ENCODE measurements around the gene EVA1C. TPM values are rescaled to one million over a fixed set of nuclear protein-coding genes. Genes with fewer than 3 reads are reported as not detected.

Gene EVA1C
- total RNA-seq, 1 donor from 2014 or later, result 147 TPM

DNA sequence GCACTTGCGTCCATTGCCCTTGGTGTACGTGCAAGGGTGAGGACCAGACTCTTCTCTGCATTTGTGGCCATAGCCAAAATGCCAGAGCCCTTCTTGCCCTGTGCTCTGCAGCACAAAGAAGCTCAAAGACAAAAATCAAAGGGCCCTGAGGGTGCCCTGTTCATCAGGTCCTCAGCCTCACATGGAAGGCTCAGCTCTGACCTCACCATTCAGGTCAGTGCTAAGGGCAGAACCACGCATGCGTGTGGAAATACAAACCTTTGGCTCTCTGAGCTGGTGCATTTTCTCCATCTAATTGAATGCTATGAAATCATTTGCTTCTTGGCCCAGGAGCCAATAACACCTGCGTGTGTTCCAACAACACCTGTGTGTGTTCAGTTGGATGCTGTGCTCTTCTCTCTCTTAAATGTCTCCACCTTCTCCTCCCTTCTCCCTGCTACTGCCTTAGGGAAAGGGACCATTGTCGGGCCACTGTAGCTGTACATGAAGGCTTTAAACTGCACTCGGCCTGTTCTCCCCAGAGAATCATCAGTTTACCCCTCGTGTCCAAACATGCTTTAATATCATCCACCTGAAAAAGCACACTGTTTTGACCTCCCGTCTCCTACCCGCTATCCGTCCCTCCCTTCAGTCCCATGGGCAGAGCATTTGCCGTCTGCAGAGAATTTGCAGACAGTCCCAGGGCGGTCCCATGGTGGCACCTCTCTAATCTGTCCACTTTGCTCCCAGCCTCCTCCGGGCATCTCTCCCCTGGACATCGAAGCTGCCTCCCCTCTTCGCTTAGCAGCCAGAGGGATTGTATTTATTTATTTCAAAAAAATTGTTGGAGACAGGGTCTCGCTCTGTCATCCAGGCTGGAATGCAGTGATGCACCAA, 60.6 kb downstream of the EVA1C start:
- no peak for TF ChIP-seq CTCF (IDR thresholded peaks at IDR 0.05)
- Histone ChIP-seq H3K9me3 (no peaks in the 10 kb centered on the region), H3K36me3 (peaks cover 66 to 77% of the 10 kb centered on the region in 2 donors), H3K4me1 (peaks cover 3 to 14% of the 10 kb centered on the region in 2 donors), H3K27ac (no peak overlapping the region), H3K27me3 (no peaks in the 10 kb centered on the region), H3K4me3 (no peak overlapping the region)
- intact Hi-C loops (cut with DNase I), result no loop called here
- peak in 1 of 2 donors; percentile 30 for DNase-seq (ENCODE audit: low spot score in 2 of 2)

DNA sequence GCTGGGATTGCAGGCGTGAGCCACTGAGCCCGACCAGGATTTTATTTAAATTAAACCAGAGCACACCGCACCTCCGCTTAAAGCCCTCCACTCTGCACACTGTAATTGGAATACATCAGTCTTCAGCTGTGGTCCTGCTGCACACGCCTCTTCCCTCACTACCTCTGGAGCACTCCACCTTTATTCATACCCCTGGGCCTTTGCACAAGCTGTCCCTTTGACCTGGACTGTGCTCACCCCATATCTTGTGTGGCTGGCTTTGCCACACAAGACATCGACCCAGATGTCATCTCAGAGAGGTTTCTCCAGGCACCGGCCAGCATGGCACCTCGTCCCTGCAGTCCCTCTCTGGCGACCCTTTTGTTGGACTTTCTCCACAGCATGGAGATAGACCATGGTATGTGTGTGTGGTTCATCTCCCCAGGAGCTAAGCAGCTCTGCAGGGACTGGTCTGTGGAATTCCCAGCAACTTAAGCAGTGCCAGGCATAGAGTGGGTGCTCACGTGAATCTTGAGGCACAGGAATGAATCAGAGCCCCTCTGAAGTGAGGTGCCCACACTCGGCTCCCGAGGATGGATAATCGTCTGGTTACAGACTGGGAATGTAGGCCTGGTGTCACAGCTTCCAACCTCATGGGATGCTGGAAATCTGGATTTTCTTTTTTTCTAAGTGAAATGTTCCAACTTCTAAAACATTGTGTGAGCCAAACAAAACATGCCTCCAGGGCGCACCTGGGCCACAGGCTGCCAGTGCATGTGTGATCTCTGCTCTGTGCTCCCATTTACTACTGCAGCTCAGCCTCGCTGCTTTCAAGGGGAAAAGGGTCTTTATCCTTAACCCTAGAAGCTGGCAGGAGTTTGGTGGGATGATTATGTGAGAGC, 61.9 kb downstream of the EVA1C start:
- no peak overlapping the region for H3K4me3 ChIP-seq
- DNase-seq (ENCODE audit: low spot score in 2 of 2), result peak in 1 of 2 donors; percentile 59
- peak overlapping the region in 1 of 2 donors; percentile 27 for H3K27ac ChIP-seq
- intact Hi-C loops (cut with DNase I), result no loop called here
- H3K27me3 ChIP-seq, result no peaks in the 10 kb centered on the region
- H3K36me3 ChIP-seq, result peaks cover 53 to 72% of the 10 kb centered on the region in 2 donors
- peaks cover 3 to 14% of the 10 kb centered on the region in 2 donors for H3K4me1 ChIP-seq
- no peak for TF ChIP-seq CTCF (IDR thresholded peaks at IDR 0.05)
- no peaks in the 10 kb centered on the region for H3K9me3 ChIP-seq

DNA sequence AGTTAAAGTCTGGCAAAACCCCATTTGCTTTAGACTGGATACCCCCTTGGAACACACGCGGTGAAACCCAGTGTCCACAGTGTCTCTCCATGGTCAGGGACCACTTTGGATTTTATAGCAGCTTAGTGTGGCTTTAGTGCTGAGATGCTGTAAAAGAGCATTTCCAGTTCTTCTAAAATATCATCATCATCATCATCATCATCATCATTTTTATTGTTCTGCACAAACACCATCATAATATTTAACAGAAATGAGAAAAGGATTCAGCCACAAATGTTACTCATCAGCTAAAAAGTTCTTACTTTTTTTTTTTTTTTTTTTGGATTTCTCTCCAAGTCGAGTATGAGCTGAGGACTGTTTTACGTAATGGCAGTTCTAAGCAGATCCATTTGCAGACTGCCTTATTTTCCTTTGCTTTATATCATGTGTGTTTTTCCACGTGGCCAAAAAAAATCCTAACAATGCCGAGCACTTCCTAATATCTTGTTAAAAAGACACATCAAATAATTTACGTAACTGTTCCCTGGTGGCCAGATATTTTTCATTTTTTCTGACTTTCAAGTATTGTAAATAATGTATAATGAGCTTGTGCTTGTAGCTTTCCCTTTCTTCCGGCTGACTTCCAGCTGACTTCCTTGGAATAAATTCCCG, 62.8 kb downstream of the EVA1C start:
- Histone ChIP-seq H3K4me1 (peaks cover 3 to 14% of the 10 kb centered on the region in 2 donors), H3K4me3 (no peak overlapping the region), H3K9me3 (no peaks in the 10 kb centered on the region), H3K36me3 (peaks cover 44 to 66% of the 10 kb centered on the region in 2 donors), H3K27ac (peak overlapping the region in 1 of 2 donors; percentile 27), H3K27me3 (no peaks in the 10 kb centered on the region)
- DNase-seq (ENCODE audit: low spot score in 2 of 2), result peak in 1 of 2 donors; percentile 28
- intact Hi-C loops (cut with DNase I), result no loop called here
- no peak for TF ChIP-seq CTCF (IDR thresholded peaks at IDR 0.05)

- H3K9me3 ChIP-seq, result no peaks in the 10 kb centered on the region
- peaks cover 3 to 20% of the 10 kb centered on the region in 2 donors for H3K4me1 ChIP-seq
- H3K27me3 ChIP-seq, result no peaks in the 10 kb centered on the region
- no peak for DNase-seq (ENCODE audit: low spot score in 2 of 2)
- peaks cover 33 to 52% of the 10 kb centered on the region in 2 donors for H3K36me3 ChIP-seq
- intact Hi-C loops (cut with DNase I), result no loop called here
- TF ChIP-seq CTCF (IDR thresholded peaks at IDR 0.05), result no peak
- no peak overlapping the region for H3K27ac ChIP-seq
- H3K4me3 ChIP-seq, result no peak overlapping the region
These were observed 64.3 kb downstream of the EVA1C start for GRCh38 chr21:32476661-32477423.

- Histone ChIP-seq H3K27ac (no peak overlapping the region), H3K9me3 (no peaks in the 10 kb centered on the region)
- TF ChIP-seq CTCF (IDR thresholded peaks at IDR 0.05), result no peak
These were observed 64.9 kb downstream of the EVA1C start for GRCh38 chr21:32477424-32477745.

More at GRCh38 chr21:32477424-32477745, 64.9 kb downstream of the EVA1C start:
- Histone ChIP-seq H3K36me3 (peaks cover 29 to 48% of the 10 kb centered on the region in 2 donors), H3K27me3 (no peaks in the 10 kb centered on the region), H3K4me3 (no peak overlapping the region), H3K4me1 (peaks cover 3 to 20% of the 10 kb centered on the region in 2 donors)
- no peak for DNase-seq (ENCODE audit: low spot score in 2 of 2)
- intact Hi-C loops (cut with DNase I), result no loop called here
